Adipocyte (in vitro differentiated cells): ENCODE measurements around the gene MRPL2.

Source experiments
- DNase-seq: peaks from one replicate; pipeline ENCODE4 v3.0.0-alpha.2; 2015; ENCODE audit warnings: low read depth
- H3K27me3 ChIP-seq: replicated peaks from 2 replicates; pipeline ENCODE4 v1.7.0; 2013; ENCODE audit warnings: mild to moderate bottlenecking, low read length, moderate library complexity; ENCODE audit not compliant: control insufficient read depth, insufficient read depth
- H3K36me3 ChIP-seq: 2 replicates; pipeline ENCODE4 v1.7.0; 2013; ENCODE audit warnings: low read length, mild to moderate bottlenecking, moderate library complexity; ENCODE audit not compliant: control insufficient read depth, insufficient read depth, severe bottlenecking
- H3K4me1 ChIP-seq: 2 replicates; pipeline ENCODE4 v1.7.0; 2013; ENCODE audit warnings: mild to moderate bottlenecking, low read length, moderate library complexity; ENCODE audit not compliant: control insufficient read depth, insufficient read depth
- H3K4me3 ChIP-seq: 2 replicates; pipeline ENCODE4 v1.7.0; 2013; ENCODE audit warnings: mild to moderate bottlenecking, low read length, moderate library complexity
- H3K9ac ChIP-seq: 2 replicates; pipeline ENCODE4 v1.7.0; 2013; ENCODE audit warnings: mild to moderate bottlenecking, low read length, moderate library complexity
- H3K9me3 ChIP-seq: 2 replicates; pipeline ENCODE4 v1.7.0; 2013; ENCODE audit warnings: mild to moderate bottlenecking, low read length, moderate library complexity; ENCODE audit not compliant: control insufficient read depth

Gene MRPL2

GRCh38 chr6:43013843-43014433 lies 45.3 kb downstream of the MRPL2 start, which contains the start of the genes KLHDC3 and MEA1:
Gene KLHDC3, plus strand, starts transcription at chr6:43014249. Its CDS starts 2,944 bp downstream, at chr6:43017193.
Gene MEA1, minus strand, starts transcription at chr6:43013946. Its CDS starts 133 bp downstream, at chr6:43013813.
- Histone ChIP-seq H3K9ac (peak within 1 kb of the TSS; percentile 93), H3K9me3 (no peaks in the 10 kb centered on the region), H3K27me3 (no peaks in the 10 kb centered on the region), H3K36me3 (peaks cover 47% of the 10 kb centered on the region), H3K4me3 (peak within 1 kb of the TSS; percentile 94), H3K4me1 (peaks cover 44% of the 10 kb centered on the region)
- peak; percentile 100 for DNase-seq

GRCh38 chr6:43013097-43013842 lies 46.0 kb downstream of the MRPL2 start:
- peaks cover 47% of the 10 kb centered on the region for H3K36me3 ChIP-seq
- no peaks in the 10 kb centered on the region for H3K27me3 ChIP-seq
- peak overlapping the region; percentile 90 for H3K9ac ChIP-seq
- DNase-seq, result no peak
- peaks cover 44% of the 10 kb centered on the region for H3K4me1 ChIP-seq
- peak overlapping the region; percentile 94 for H3K4me3 ChIP-seq
- no peaks in the 10 kb centered on the region for H3K9me3 ChIP-seq

- H3K27me3 ChIP-seq, result no peaks in the 10 kb centered on the region
- H3K4me1 ChIP-seq, result peaks cover 38% of the 10 kb centered on the region
- peak overlapping the region; percentile 90 for H3K9ac ChIP-seq
- H3K9me3 ChIP-seq, result no peaks in the 10 kb centered on the region
- H3K36me3 ChIP-seq, result peaks cover 47% of the 10 kb centered on the region
- DNase-seq, result no peak
- H3K4me3 ChIP-seq, result peak overlapping the region; percentile 94
Observed at GRCh38 chr6:43012364-43012763, 46.9 kb downstream of the MRPL2 start.

- Histone ChIP-seq H3K9me3 (no peaks in the 10 kb centered on the region), H3K27me3 (no peaks in the 10 kb centered on the region), H3K4me3 (no peak overlapping the region), H3K4me1 (peaks cover 26% of the 10 kb centered on the region), H3K9ac (no peak overlapping the region), H3K36me3 (peaks cover 53% of the 10 kb centered on the region)
- no peak for DNase-seq
Observed at GRCh38 chr6:43011207-43011606, 48.0 kb downstream of the MRPL2 start.

- Histone ChIP-seq H3K9ac (no peak overlapping the region), H3K9me3 (no peaks in the 10 kb centered on the region), H3K36me3 (peaks cover 58% of the 10 kb centered on the region), H3K4me1 (peaks cover 12% of the 10 kb centered on the region), H3K4me3 (no peak overlapping the region), H3K27me3 (no peaks in the 10 kb centered on the region)
- peak; percentile 41 for DNase-seq
Observed at GRCh38 chr6:43009124-43009523, 50.1 kb downstream of the MRPL2 start.

- Histone ChIP-seq H3K27me3 (no peaks in the 10 kb centered on the region), H3K36me3 (peaks cover 63% of the 10 kb centered on the region), H3K9ac (no peak overlapping the region), H3K4me3 (no peak overlapping the region), H3K9me3 (no peaks in the 10 kb centered on the region), H3K4me1 (peaks cover under 1% of the 10 kb centered on the region)
- DNase-seq, result no peak
Observed at GRCh38 chr6:43007126-43007525, 52.1 kb downstream of the MRPL2 start.

GRCh38 chr6:43006251-43006650 lies 53.0 kb downstream of the MRPL2 start:
- H3K36me3 ChIP-seq, result peaks cover 54% of the 10 kb centered on the region
- H3K27me3 ChIP-seq, result no peaks in the 10 kb centered on the region
- H3K4me1 ChIP-seq, result no peaks in the 10 kb centered on the region
- H3K9ac ChIP-seq, result no peak overlapping the region
- no peak for DNase-seq
- no peak overlapping the region for H3K4me3 ChIP-seq
- no peaks in the 10 kb centered on the region for H3K9me3 ChIP-seq

- no peak overlapping the region for H3K9ac ChIP-seq
- H3K9me3 ChIP-seq, result no peaks in the 10 kb centered on the region
- no peak for DNase-seq
- H3K36me3 ChIP-seq, result peaks cover 50% of the 10 kb centered on the region
- H3K27me3 ChIP-seq, result no peaks in the 10 kb centered on the region
- H3K4me1 ChIP-seq, result no peaks in the 10 kb centered on the region
- H3K4me3 ChIP-seq, result no peak overlapping the region
Observed at GRCh38 chr6:43005844-43006243, 53.4 kb downstream of the MRPL2 start.
